ENCODE data around the gene USP31.

The USP31 gene

GRCh38 chr16:23039118-23039517 is 110.1 kb downstream of the USP31 start:
- ChIA-PET CTCF (interaction anchor here (1.8 kb wide), 1 partner anchor 71 kb away, joined by 4 read pairs; no protein-coding TSS in a partner anchor), POLR2A (no interaction called here)
- no peak for DNase-seq (ENCODE audit: extremely low spot score)
- TF ChIP-seq CTCF (IDR thresholded peaks at IDR 0.05; ENCODE audit: control extremely low read depth, extremely low read depth, low read depth, missing control alignments) = no peak

GRCh38 chr16:23035240-23035639 is 114.0 kb downstream of the USP31 start:
- ChIA-PET POLR2A (no interaction called here), CTCF (interaction anchor here (1.4 kb wide), 1 partner anchor 142 kb away, joined by 3 read pairs; no protein-coding TSS in a partner anchor)
- no peak for TF ChIP-seq CTCF (IDR thresholded peaks at IDR 0.05; ENCODE audit: control extremely low read depth, extremely low read depth, low read depth, missing control alignments)

GRCh38 chr16:23031508-23032098 is 117.6 kb downstream of the USP31 start:
- DNase-seq (ENCODE audit: extremely low spot score) = no peak
- CTCF ChIA-PET = interaction anchor here (0.8 to 1.5 kb wide), 3 partner anchors 17 to 49 kb away, joined by 3 to 4 read pairs (median 3); no protein-coding TSS in a partner anchor
- no peak for TF ChIP-seq CTCF (IDR thresholded peaks at IDR 0.05; ENCODE audit: control extremely low read depth, extremely low read depth, low read depth, missing control alignments)
- POLR2A ChIA-PET = no interaction called here

More at GRCh38 chr16:23035240-23035639, 114.0 kb downstream of the USP31 start:
- DNase-seq (ENCODE audit: extremely low spot score) = no peak

- CTCF ChIA-PET = interaction anchor here (1.0 to 1.3 kb wide), 2 partner anchors 16 to 1320 kb away, joined by 3 read pairs; no protein-coding TSS in a partner anchor
- no peak for DNase-seq (ENCODE audit: extremely low spot score)
- no peak for TF ChIP-seq CTCF (IDR thresholded peaks at IDR 0.05; ENCODE audit: control extremely low read depth, extremely low read depth, low read depth, missing control alignments)
- POLR2A ChIA-PET = no interaction called here
These were observed 119.4 kb downstream of the USP31 start for GRCh38 chr16:23029733-23030420.

- ChIA-PET CTCF (no interaction called here), POLR2A (no interaction called here)
- no peak for TF ChIP-seq CTCF (IDR thresholded peaks at IDR 0.05; ENCODE audit: control extremely low read depth, extremely low read depth, low read depth, missing control alignments)
- DNase-seq (ENCODE audit: extremely low spot score) = no peak
These were observed 121.9 kb downstream of the USP31 start for GRCh38 chr16:23027386-23027785.

- ChIA-PET CTCF (no interaction called here), POLR2A (no interaction called here)
- no peak for DNase-seq (ENCODE audit: extremely low spot score)
- TF ChIP-seq CTCF (IDR thresholded peaks at IDR 0.05; ENCODE audit: control extremely low read depth, extremely low read depth, low read depth, missing control alignments) = no peak
These were observed 122.4 kb downstream of the USP31 start for GRCh38 chr16:23026784-23027362.
